ENCODE measurements around the gene CRYBG1. TPM values are rescaled to one million over a fixed set of nuclear protein-coding genes. Genes with fewer than 3 reads are reported as not detected.
A peak's percentile ranks its signal among the peaks of the same experiment; 100 is the strongest.

The CRYBG1 gene
- total and polyA plus RNA-seq, 5 donors from 2014 or later = 16.4 to 83.8 (median 19.6) TPM

DNA sequence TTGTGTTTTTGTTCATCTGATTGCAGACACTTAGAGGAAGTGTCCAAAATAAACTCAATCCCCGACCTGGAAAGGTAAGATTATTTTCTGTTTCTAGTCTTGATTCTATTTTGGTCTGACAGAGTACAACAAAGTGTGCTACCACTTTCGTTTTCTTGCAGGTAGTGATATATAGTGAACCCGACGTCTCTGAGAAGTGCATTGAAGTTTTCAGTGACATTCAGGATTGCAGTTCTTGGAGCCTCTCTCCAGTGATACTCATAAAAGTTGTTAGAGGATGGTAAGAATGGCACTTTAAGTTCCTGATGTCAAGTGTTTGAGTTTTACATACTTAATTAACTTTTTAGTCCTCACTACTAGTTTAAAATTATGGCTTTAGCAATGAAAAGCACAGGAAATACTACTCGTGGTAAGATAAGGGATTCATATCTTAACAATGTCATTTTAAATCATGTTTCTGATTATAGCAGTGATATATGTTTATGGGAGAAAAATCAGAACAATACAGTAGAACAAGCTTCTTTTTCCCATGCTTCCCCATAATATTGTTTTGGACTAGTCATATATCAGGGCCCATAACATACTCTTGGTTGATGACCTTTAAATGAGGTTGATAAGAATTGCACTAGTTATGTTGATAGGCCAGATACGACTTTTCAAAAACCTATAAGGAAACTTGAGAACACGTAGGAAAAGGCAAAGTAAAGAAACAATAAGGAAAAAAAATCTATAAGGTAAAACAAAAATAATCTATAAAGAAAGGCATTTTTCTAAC, 164.8 kb downstream of the CRYBG1 start:
- H3K4me1 ChIP-seq (ENCODE audit: control insufficient read depth, insufficient read depth, low read length, poor library complexity, severe bottlenecking) = peaks cover 58% of the 10 kb centered on the region
- no peaks in the 10 kb centered on the region for H3K27me3 ChIP-seq (ENCODE audit: control insufficient read depth, insufficient read depth, low read length)
- H3K27me3 Mint-ChIP-seq = no peaks in the 10 kb centered on the region
- peaks cover 33% of the 10 kb centered on the region for H3K36me3 ChIP-seq (ENCODE audit: control insufficient read depth, insufficient read depth, low read length)
- no peaks in the 10 kb centered on the region for H3K9me3 ChIP-seq (ENCODE audit: control insufficient read depth in 2 of 2, low read length in 2 of 2)
- H3K27ac ChIP-seq (ENCODE audit: insufficient read depth, low read length, poor library complexity, severe bottlenecking) = peak overlapping the region; percentile 96
- peaks cover 18 to 67% (median 44%) of the 10 kb centered on the region in 4 donors for H3K4me1 Mint-ChIP-seq
- peak overlapping the region; percentile 100 for H3K4me3 ChIP-seq (ENCODE audit: low read depth, low read length)
- no peaks in the 10 kb centered on the region for H3K9me3 Mint-ChIP-seq
- H3K27ac Mint-ChIP-seq = peak overlapping the region; percentile 54 to 97 (median 95)
- peak overlapping the region; percentile 94 to 97 (median 95) for H3K4me3 Mint-ChIP-seq
- H3K36me3 Mint-ChIP-seq = peaks cover 26% of the 10 kb centered on the region
- peak; percentile 20 to 23 for ATAC-seq (ENCODE audit: low read depth in 2 of 2)
- peak in 2 of 3 donors; percentile 55 to 76 for DNase-seq

DNA sequence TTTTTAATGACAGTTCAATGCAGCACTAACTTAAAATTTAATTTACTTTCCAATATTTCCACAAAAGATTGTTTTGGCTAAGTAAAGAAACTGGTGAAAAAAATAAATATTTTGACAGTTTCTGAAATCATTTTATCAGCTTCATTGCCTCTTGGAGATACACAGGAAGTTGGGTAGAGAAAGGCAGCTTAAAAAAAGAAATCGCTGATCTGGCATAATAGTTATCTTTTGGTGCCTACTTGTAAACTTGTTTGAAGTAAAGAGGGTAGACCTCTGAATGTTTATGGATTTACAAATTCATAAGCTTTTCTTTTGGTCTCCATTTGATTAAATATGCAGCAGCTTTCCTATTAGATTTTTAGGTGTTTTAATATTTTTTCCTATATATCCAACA, 165.4 kb downstream of the CRYBG1 start:
- Histone ChIP-seq H3K9me3 (ENCODE audit: control insufficient read depth in 2 of 2, low read length in 2 of 2) (no peaks in the 10 kb centered on the region), H3K4me1 (ENCODE audit: control insufficient read depth, insufficient read depth, low read length, poor library complexity, severe bottlenecking) (peaks cover 54% of the 10 kb centered on the region), H3K27me3 (ENCODE audit: control insufficient read depth, insufficient read depth, low read length) (no peaks in the 10 kb centered on the region), H3K36me3 (ENCODE audit: control insufficient read depth, insufficient read depth, low read length) (peaks cover 39% of the 10 kb centered on the region), H3K4me3 (ENCODE audit: low read depth, low read length) (peak overlapping the region; percentile 100), H3K27ac (ENCODE audit: insufficient read depth, low read length, poor library complexity, severe bottlenecking) (peak overlapping the region; percentile 96)
- ATAC-seq (ENCODE audit: low read depth in 2 of 2) = no peak
- Mint-ChIP-seq H3K36me3 (peaks cover 26% of the 10 kb centered on the region), H3K4me3 (peak overlapping the region; percentile 94 to 97 (median 95)), H3K27ac (peak overlapping the region; percentile 66 to 97 (median 80)), H3K4me1 (peaks cover 18 to 66% (median 46%) of the 10 kb centered on the region in 4 donors), H3K27me3 (no peaks in the 10 kb centered on the region), H3K9me3 (no peaks in the 10 kb centered on the region)
- peak in 2 of 3 donors; percentile 46 to 63 for DNase-seq

DNA sequence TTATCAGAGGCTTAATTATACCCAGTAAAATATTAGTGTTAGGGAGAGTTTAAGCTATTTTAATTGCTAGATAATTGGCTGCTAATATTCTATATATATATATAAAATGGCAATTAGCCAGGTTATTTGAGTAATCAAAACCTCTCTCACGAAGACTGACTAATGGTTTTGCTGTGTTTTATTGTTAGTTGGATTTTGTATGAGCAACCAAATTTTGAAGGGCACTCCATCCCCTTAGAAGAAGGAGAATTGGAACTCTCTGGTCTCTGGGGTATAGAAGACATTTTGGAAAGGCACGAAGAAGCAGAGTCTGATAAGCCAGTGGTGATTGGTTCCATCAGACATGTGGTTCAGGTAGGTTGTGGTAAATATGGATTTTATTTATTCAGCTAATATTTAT, 166.6 kb downstream of the CRYBG1 start:
- H3K27ac Mint-ChIP-seq = peak overlapping the region in 1 of 3 donors; percentile 59
- H3K36me3 Mint-ChIP-seq = peaks cover 34% of the 10 kb centered on the region
- H3K4me3 ChIP-seq (ENCODE audit: low read depth, low read length) = peak overlapping the region; percentile 10
- DNase-seq (no peak), ATAC-seq (ENCODE audit: low read depth in 2 of 2) (no peak)
- peak overlapping the region in 1 of 4 donors; percentile 33 for H3K4me3 Mint-ChIP-seq
- no peaks in the 10 kb centered on the region for H3K27me3 Mint-ChIP-seq
- H3K27me3 ChIP-seq (ENCODE audit: control insufficient read depth, insufficient read depth, low read length) = no peaks in the 10 kb centered on the region
- H3K36me3 ChIP-seq (ENCODE audit: control insufficient read depth, insufficient read depth, low read length) = peaks cover 50% of the 10 kb centered on the region
- peaks cover 24 to 76% (median 57%) of the 10 kb centered on the region in 4 donors for H3K4me1 Mint-ChIP-seq
- H3K9me3 Mint-ChIP-seq = no peaks in the 10 kb centered on the region
- H3K4me1 ChIP-seq (ENCODE audit: control insufficient read depth, insufficient read depth, low read length, poor library complexity, severe bottlenecking) = peaks cover 47% of the 10 kb centered on the region
- no peaks in the 10 kb centered on the region for H3K9me3 ChIP-seq (ENCODE audit: control insufficient read depth in 2 of 2, low read length in 2 of 2)
- no peak overlapping the region for H3K27ac ChIP-seq (ENCODE audit: insufficient read depth, low read length, poor library complexity, severe bottlenecking)

GRCh38 chr6:106527979-106528378, 167.5 kb downstream of the CRYBG1 start:
- Mint-ChIP-seq H3K4me1 (peaks cover 33 to 81% (median 65%) of the 10 kb centered on the region in 4 donors), H3K9me3 (no peaks in the 10 kb centered on the region), H3K4me3 (peak overlapping the region in 3 of 4 donors; percentile 25 to 68 (median 33)), H3K27ac (peak overlapping the region in 1 of 3 donors; percentile 80), H3K36me3 (peaks cover 43% of the 10 kb centered on the region), H3K27me3 (no peaks in the 10 kb centered on the region)
- DNase-seq (no peak), ATAC-seq (ENCODE audit: low read depth in 2 of 2) (no peak)
- Histone ChIP-seq H3K27ac (ENCODE audit: insufficient read depth, low read length, poor library complexity, severe bottlenecking) (no peak overlapping the region), H3K4me1 (ENCODE audit: control insufficient read depth, insufficient read depth, low read length, poor library complexity, severe bottlenecking) (peaks cover 42% of the 10 kb centered on the region), H3K27me3 (ENCODE audit: control insufficient read depth, insufficient read depth, low read length) (no peaks in the 10 kb centered on the region), H3K9me3 (ENCODE audit: control insufficient read depth in 2 of 2, low read length in 2 of 2) (no peaks in the 10 kb centered on the region), H3K36me3 (ENCODE audit: control insufficient read depth, insufficient read depth, low read length) (peaks cover 57% of the 10 kb centered on the region), H3K4me3 (ENCODE audit: low read depth, low read length) (peak overlapping the region; percentile 27)

DNA sequence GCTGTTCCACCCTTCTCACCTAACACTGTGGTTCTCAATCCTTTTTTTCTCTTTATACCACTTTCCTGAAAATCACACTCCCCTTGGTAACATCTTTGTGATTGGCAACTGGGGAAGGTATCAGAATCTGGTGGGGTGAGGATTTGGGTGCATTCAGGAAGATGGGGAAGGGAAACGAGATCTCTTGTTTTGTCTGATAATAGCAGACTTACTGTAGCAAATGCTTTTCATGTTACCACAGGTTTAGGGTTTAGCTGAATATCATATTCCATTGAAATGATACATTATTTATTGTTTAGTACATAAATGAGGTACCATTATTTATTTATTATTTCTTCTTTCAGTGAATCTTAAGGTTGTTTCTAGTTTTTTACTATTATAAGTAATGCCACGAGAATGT, 168.0 kb downstream of the CRYBG1 start:
- H3K36me3 ChIP-seq (ENCODE audit: control insufficient read depth, insufficient read depth, low read length) = peaks cover 62% of the 10 kb centered on the region
- no peak overlapping the region for H3K27ac ChIP-seq (ENCODE audit: insufficient read depth, low read length, poor library complexity, severe bottlenecking)
- H3K4me1 Mint-ChIP-seq = peaks cover 36 to 82% (median 71%) of the 10 kb centered on the region in 4 donors
- peak overlapping the region; percentile 27 for H3K4me3 ChIP-seq (ENCODE audit: low read depth, low read length)
- H3K4me1 ChIP-seq (ENCODE audit: control insufficient read depth, insufficient read depth, low read length, poor library complexity, severe bottlenecking) = peaks cover 42% of the 10 kb centered on the region
- H3K4me3 Mint-ChIP-seq = peak overlapping the region in 1 of 4 donors; percentile 2
- ATAC-seq (ENCODE audit: low read depth in 2 of 2) (no peak), DNase-seq (no peak)
- no peaks in the 10 kb centered on the region for H3K27me3 ChIP-seq (ENCODE audit: control insufficient read depth, insufficient read depth, low read length)
- H3K36me3 Mint-ChIP-seq = peaks cover 48% of the 10 kb centered on the region
- H3K27ac Mint-ChIP-seq = peak overlapping the region in 1 of 3 donors; percentile 80
- H3K9me3 Mint-ChIP-seq = no peaks in the 10 kb centered on the region
- H3K27me3 Mint-ChIP-seq = no peaks in the 10 kb centered on the region
- H3K9me3 ChIP-seq (ENCODE audit: control insufficient read depth in 2 of 2, low read length in 2 of 2) = no peaks in the 10 kb centered on the region

GRCh38 chr6:106529438-106529837, 168.9 kb downstream of the CRYBG1 start:
- Histone ChIP-seq H3K36me3 (ENCODE audit: control insufficient read depth, insufficient read depth, low read length) (peaks cover 69% of the 10 kb centered on the region), H3K27me3 (ENCODE audit: control insufficient read depth, insufficient read depth, low read length) (no peaks in the 10 kb centered on the region), H3K4me1 (ENCODE audit: control insufficient read depth, insufficient read depth, low read length, poor library complexity, severe bottlenecking) (peaks cover 44% of the 10 kb centered on the region), H3K4me3 (ENCODE audit: low read depth, low read length) (no peak overlapping the region), H3K27ac (ENCODE audit: insufficient read depth, low read length, poor library complexity, severe bottlenecking) (no peak overlapping the region), H3K9me3 (ENCODE audit: control insufficient read depth in 2 of 2, low read length in 2 of 2) (no peaks in the 10 kb centered on the region)
- DNase-seq (no peak), ATAC-seq (ENCODE audit: low read depth in 2 of 2) (no peak)
- no peaks in the 10 kb centered on the region for H3K27me3 Mint-ChIP-seq
- no peaks in the 10 kb centered on the region for H3K9me3 Mint-ChIP-seq
- H3K36me3 Mint-ChIP-seq = peaks cover 54% of the 10 kb centered on the region
- H3K27ac Mint-ChIP-seq = no peak overlapping the region
- peaks cover 41 to 88% (median 77%) of the 10 kb centered on the region in 4 donors for H3K4me1 Mint-ChIP-seq
- H3K4me3 Mint-ChIP-seq = no peak overlapping the region

DNA sequence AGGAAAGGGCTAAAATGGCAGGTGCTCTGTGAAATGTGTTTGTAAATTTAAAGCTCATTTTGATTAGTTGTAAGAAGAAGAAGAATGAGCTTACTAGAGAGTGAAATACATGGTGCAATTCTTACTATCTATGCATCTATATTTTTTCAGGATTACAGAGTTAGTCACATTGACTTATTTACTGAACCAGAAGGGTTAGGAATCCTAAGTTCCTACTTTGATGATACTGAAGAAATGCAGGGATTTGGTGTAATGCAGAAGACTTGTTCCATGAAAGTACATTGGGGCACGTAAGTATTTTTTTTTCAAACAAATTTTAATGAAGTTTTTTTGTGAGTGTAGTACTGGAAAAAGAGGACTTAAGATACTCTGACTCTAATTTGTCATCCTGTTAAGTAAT, 169.5 kb downstream of the CRYBG1 start:
- H3K4me3 ChIP-seq (ENCODE audit: low read depth, low read length) = peak overlapping the region; percentile 9
- ATAC-seq (ENCODE audit: low read depth in 2 of 2) = no peak
- Mint-ChIP-seq H3K4me3 (no peak overlapping the region), H3K27me3 (no peaks in the 10 kb centered on the region), H3K36me3 (peaks cover 56% of the 10 kb centered on the region), H3K9me3 (no peaks in the 10 kb centered on the region), H3K27ac (no peak overlapping the region), H3K4me1 (peaks cover 46 to 91% (median 79%) of the 10 kb centered on the region in 4 donors)
- H3K9me3 ChIP-seq (ENCODE audit: control insufficient read depth in 2 of 2, low read length in 2 of 2) = no peaks in the 10 kb centered on the region
- H3K27me3 ChIP-seq (ENCODE audit: control insufficient read depth, insufficient read depth, low read length) = no peaks in the 10 kb centered on the region
- peaks cover 69% of the 10 kb centered on the region for H3K36me3 ChIP-seq (ENCODE audit: control insufficient read depth, insufficient read depth, low read length)
- no peak for DNase-seq
- peaks cover 49% of the 10 kb centered on the region for H3K4me1 ChIP-seq (ENCODE audit: control insufficient read depth, insufficient read depth, low read length, poor library complexity, severe bottlenecking)
- no peak overlapping the region for H3K27ac ChIP-seq (ENCODE audit: insufficient read depth, low read length, poor library complexity, severe bottlenecking)

Measured in CD4-positive, CD25-positive, alpha-beta regulatory T cell (primary cell).